ENCODE results near the gene ZNF217.
"Not testable (repeated sequence)": the region's sequence is repeated elsewhere in the genome, so short reads cannot be mapped to it uniquely, and the experiment has no call there.

Gene ZNF217

GRCh38 chr20:53530440-53530839 lies 63.2 kb downstream of the ZNF217 start:
- DNase-seq (ENCODE audit: low read depth in 2 of 2) = no peak

DNA sequence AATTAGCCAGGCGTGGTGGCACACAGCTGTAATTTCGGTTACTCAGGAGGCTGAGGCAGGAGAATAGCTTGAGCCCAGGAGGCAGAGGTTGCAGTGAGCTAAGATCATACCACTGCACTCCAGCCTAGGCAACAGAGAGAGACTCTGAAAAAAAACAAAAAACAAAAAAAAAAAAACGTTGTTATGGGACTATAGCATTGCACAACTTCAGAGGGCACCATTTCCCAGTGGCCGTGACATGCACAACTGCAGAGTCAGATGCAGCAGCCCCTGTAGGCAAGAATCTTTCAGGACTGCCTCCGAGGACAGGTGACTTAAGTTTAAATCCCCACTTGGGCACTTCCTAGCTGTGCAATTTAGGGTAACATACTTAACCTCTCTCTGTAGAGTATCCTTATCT lies 64.0 kb downstream of the ZNF217 start:
- no peak for DNase-seq (ENCODE audit: low read depth in 2 of 2)

DNA sequence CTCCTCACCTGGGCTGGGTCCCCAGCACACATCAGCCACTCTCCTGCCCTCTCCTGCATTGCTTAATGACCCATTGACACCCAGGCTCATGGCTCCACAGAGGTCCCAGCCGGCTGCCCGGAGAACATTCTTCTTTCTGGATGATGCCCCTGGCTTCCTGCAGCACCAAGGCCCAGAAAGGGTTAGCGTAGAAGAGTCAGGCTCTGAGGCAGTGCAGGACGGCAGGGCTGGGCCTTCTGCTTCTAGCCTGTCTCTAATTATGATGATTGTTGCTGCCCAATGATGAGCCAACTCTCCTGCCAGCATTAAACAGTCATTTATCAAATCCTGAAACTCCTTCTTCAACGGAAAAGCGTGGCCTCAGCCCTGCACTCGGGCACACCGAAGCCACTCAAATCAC lies 66.4 kb downstream of the ZNF217 start:
- DNase-seq (ENCODE audit: low read depth in 2 of 2) = no peak

GRCh38 chr20:53524589-53525312 lies 68.9 kb downstream of the ZNF217 start:
- DNase-seq (ENCODE audit: low read depth in 2 of 2) = no peak

DNA sequence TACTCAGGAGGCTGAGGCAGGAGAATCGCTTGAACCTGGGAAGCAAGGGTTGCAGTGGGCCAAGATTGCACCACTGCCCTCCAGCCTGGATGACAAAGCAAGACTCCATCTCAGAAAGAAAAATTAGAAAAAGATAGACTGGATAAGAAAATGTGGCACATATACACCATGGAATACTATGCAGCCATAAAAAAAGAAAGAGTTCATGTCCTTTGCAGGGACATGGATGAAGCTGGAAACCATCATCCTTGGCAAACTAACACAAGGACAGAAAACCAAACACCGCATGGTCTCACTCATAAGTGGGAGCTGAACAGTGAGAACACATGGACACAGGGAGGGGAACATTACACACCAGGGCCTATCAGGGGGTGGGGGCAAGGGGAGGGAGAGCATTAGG lies 70.0 kb downstream of the ZNF217 start:
- not testable (repeated sequence) for DNase-seq (ENCODE audit: low read depth in 2 of 2)

DNA sequence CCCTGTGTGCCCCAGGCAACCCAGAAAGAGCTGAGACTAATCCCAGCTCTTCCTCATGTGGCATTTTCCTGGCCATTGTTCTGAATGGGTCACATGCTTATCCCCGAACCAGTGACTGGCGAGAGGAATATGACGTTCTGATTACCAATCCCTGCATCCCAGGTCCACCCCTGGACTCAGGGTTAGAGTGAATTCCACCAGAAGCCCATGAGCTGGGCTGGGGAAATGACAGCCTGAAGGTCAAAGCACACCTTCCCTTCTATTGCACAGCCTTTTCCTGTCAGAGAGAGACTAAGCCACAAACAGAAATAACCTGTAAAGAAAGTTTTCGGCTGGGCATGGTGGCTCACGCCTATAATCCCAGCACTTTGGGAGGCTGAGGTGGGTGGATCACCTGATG lies 70.9 kb downstream of the ZNF217 start:
- no peak for DNase-seq (ENCODE audit: low read depth in 2 of 2)

- DNase-seq (ENCODE audit: low read depth in 2 of 2) = no peak
Observed at GRCh38 chr20:53522026-53522425, 71.6 kb downstream of the ZNF217 start.

GRCh38 chr20:53521421-53521820 lies 72.2 kb downstream of the ZNF217 start:
- not testable (repeated sequence) for DNase-seq (ENCODE audit: low read depth in 2 of 2)

- DNase-seq (ENCODE audit: low read depth in 2 of 2) = no peak
Observed at GRCh38 chr20:53517146-53517545, 76.5 kb downstream of the ZNF217 start.

Data from stimulated activated CD4-positive, alpha-beta T cell treated with anti-CD3 and anti-CD28 coated beads, Interleukin-12 subunit alpha, Interleukin-12 subunit beta, amount 100 ng/mL, for 24 hours (primary cell).